Activated naive CD8-positive, alpha-beta T cell treated with anti-CD3 and anti-CD28 coated beads, Interleukin-2, amount 50 U/mL, for 16 hours (primary cell): ENCODE measurements around the gene RHOA.
"Not testable (repeated sequence)": the region's sequence is repeated elsewhere in the genome, so short reads cannot be mapped to it uniquely, and the experiment has no call there.

Source experiments
- DNase-seq: peaks from one replicate; pipeline ENCODE4 v3.0.0-alpha.2; 2020; ENCODE audit warnings: low read depth, low spot score

The RHOA gene

GRCh38 chr3:49411535-49411967 is 225 bp downstream of the RHOA start:
- DNase-seq = peak; percentile 3

GRCh38 chr3:49410846-49411534 is 786 bp downstream of the RHOA start:
- DNase-seq = no peak

GRCh38 chr3:49410066-49410845 is 1.5 kb downstream of the RHOA start:
- no peak for DNase-seq

- DNase-seq = no peak
These were observed 4.9 kb downstream of the RHOA start for GRCh38 chr3:49406571-49407565.

GRCh38 chr3:49405570-49405969 is 6.2 kb downstream of the RHOA start:
- DNase-seq = not testable (repeated sequence)

- DNase-seq = no peak
These were observed 7.9 kb downstream of the RHOA start for GRCh38 chr3:49403891-49404290.

- no peak for DNase-seq
These were observed 10.0 kb downstream of the RHOA start for GRCh38 chr3:49401766-49402165.

GRCh38 chr3:49399461-49399860 is 12.3 kb downstream of the RHOA start:
- DNase-seq = no peak

- DNase-seq = no peak
These were observed 14.3 kb downstream of the RHOA start for GRCh38 chr3:49397470-49397869.

- not testable (repeated sequence) for DNase-seq
These were observed 20.5 kb downstream of the RHOA start for GRCh38 chr3:49391310-49391709.

GRCh38 chr3:49389297-49389696 is 22.5 kb downstream of the RHOA start:
- no peak for DNase-seq

GRCh38 chr3:49388289-49388820 is 23.4 kb downstream of the RHOA start:
- DNase-seq = no peak

GRCh38 chr3:49387721-49388120 is 24.1 kb downstream of the RHOA start:
- DNase-seq = no peak

GRCh38 chr3:49386056-49386756 is 25.6 kb downstream of the RHOA start:
- DNase-seq = no peak

GRCh38 chr3:49385617-49386016 is 26.2 kb downstream of the RHOA start:
- DNase-seq = no peak

GRCh38 chr3:49383387-49383786 is 28.4 kb downstream of the RHOA start:
- no peak for DNase-seq

GRCh38 chr3:49378249-49378895 is 33.4 kb downstream of the RHOA start:
- DNase-seq = no peak

GRCh38 chr3:49377483-49377882 is 34.3 kb downstream of the RHOA start:
- DNase-seq = peak; percentile 10

- no peak for DNase-seq
These were observed 39.8 kb downstream of the RHOA start for GRCh38 chr3:49371946-49372345.

- no peak for DNase-seq
These were observed 41.0 kb downstream of the RHOA start for GRCh38 chr3:49370585-49371290.
